IMR-90 (cell line): Measurements from ENCODE around the gene FRS3. TPM values are rescaled to one million over a fixed set of nuclear protein-coding genes. Genes with fewer than 3 reads are reported as not detected.

Source experiments
- ATAC-seq: fragments of 200-7000 bp; cut with Tn5 transposase; 2 replicates; pipeline ENCODE4 v1.9.1; 2020; ENCODE audit warnings: low read depth, mild to moderate bottlenecking, moderate library complexity
- BruUV-seq: library from RNA; stranded (reverse); fragments of 400-500 nt; replicated peaks from 2 replicates; lab custom pipeline; 2021; lab: Mats Ljungman, UMichigan
- CTCF ChIA-PET: fragments of 300-600 bp; formaldehyde crosslinking; extraction: SDS; loops from one replicate; lab custom pipeline; 2021; ENCODE audit warnings: antibody characterized with exemption; lab: Yijun Ruan, JAX
- POLR2A ChIA-PET: fragments of 300-600 bp; sonication (Branson Sonifier 250); formaldehyde crosslinking; loops from one replicate; lab custom pipeline; 2022; ENCODE audit warnings: antibody characterized with exemption; ENCODE audit not compliant: unreplicated experiment; lab: Charles Lee
- DNase-seq: peaks from one replicate; pipeline ENCODE4 v3.0.0; 2013
- H2AFZ ChIP-seq: replicated peaks from 2 replicates; pipeline ENCODE3; 2013; ENCODE audit warnings: low read length, mild to moderate bottlenecking; ENCODE audit not compliant: poor library complexity
- H2AK5ac ChIP-seq: 2 replicates; pipeline ENCODE4 v1.6.1; 2013; ENCODE audit warnings: low read depth, low read length, inconsistent platforms
- H2AK9ac ChIP-seq: replicated peaks from 2 replicates; pipeline ENCODE3; 2013; ENCODE audit warnings: mild to moderate bottlenecking, low read depth, low read length, moderate library complexity; ENCODE audit not compliant: poor library complexity
- H2BK120ac ChIP-seq: 2 replicates; pipeline ENCODE4 v1.6.1; 2013; ENCODE audit warnings: low read depth, low read length, inconsistent platforms
- H2BK15ac ChIP-seq: 3 replicates; pipeline ENCODE4 v1.6.1; 2013; ENCODE audit warnings: low read depth, low read length, inconsistent platforms
- H2BK20ac ChIP-seq: 2 replicates; pipeline ENCODE4 v1.6.1; 2013; ENCODE audit warnings: low read depth, mild to moderate bottlenecking, inconsistent platforms, low read length, moderate library complexity
- H2BK5ac ChIP-seq: 2 replicates; pipeline ENCODE4 v1.6.1; 2013; ENCODE audit warnings: mild to moderate bottlenecking, low read depth, low read length, inconsistent platforms; ENCODE audit not compliant: poor library complexity, severe bottlenecking
- H3K14ac ChIP-seq: replicated peaks from 2 replicates; pipeline ENCODE4 v1.6.1; 2013; ENCODE audit warnings: low read depth, low read length, inconsistent platforms
- H3K18ac ChIP-seq: 2 replicates; pipeline ENCODE4 v1.6.1; 2013; ENCODE audit warnings: low read depth, low read length, control low read depth
- H3K23ac ChIP-seq: 2 replicates; pipeline ENCODE4 v1.6.1; 2013; ENCODE audit warnings: low read depth, low read length, inconsistent platforms
- H3K27ac ChIP-seq: 2 replicates; pipeline ENCODE4 v1.5.1; 2013; ENCODE audit warnings: mild to moderate bottlenecking, control low read depth, low read length; ENCODE audit not compliant: insufficient read depth
- H3K27me3 ChIP-seq: 2 replicates; pipeline ENCODE4 v1.6.1; 2013; ENCODE audit warnings: low read length; ENCODE audit not compliant: control insufficient read depth, insufficient read depth
- H3K36me3 ChIP-seq: 2 replicates; pipeline ENCODE4 v1.6.1; 2013; ENCODE audit warnings: low read length, mixed read lengths; ENCODE audit not compliant: control insufficient read depth, insufficient read depth
- H3K4ac ChIP-seq: 2 replicates; pipeline ENCODE4 v1.6.1; 2013; ENCODE audit warnings: low read depth, low read length, inconsistent platforms
- H3K4me1 ChIP-seq: 2 replicates; pipeline ENCODE4 v1.6.1; 2013; ENCODE audit warnings: low read length, mixed read lengths; ENCODE audit not compliant: control insufficient read depth, insufficient read depth
- H3K4me2 ChIP-seq: 2 replicates; pipeline ENCODE4 v1.6.1; 2013; ENCODE audit warnings: low read depth, mild to moderate bottlenecking, control low read depth, low read length, moderate library complexity
- H3K4me3 ChIP-seq: 2 replicates; pipeline ENCODE4 v1.5.1; 2013; ENCODE audit warnings: low read depth, mild to moderate bottlenecking, control low read depth, low read length, moderate library complexity; ENCODE audit not compliant: insufficient read depth
- H3K56ac ChIP-seq: 2 replicates; pipeline ENCODE4 v1.6.1; 2013; ENCODE audit warnings: low read length, inconsistent platforms; ENCODE audit not compliant: insufficient read depth; ENCODE audit errors: extremely low read depth
- H3K79me1 ChIP-seq, 2 experiments: 2 replicates each; pipeline ENCODE4 v1.6.1; 2013; ENCODE audit warnings: low read length in 2 of 2, inconsistent platforms in 1 of 2, low read depth in 1 of 2
- H3K9ac ChIP-seq: 2 replicates; pipeline ENCODE4 v1.6.1; 2013; ENCODE audit warnings: low read depth, low read length, control low read depth
- H3K9me1 ChIP-seq: 2 replicates; pipeline ENCODE4 v1.6.1; 2013; ENCODE audit warnings: low read length, inconsistent platforms; ENCODE audit not compliant: insufficient read depth
- H3K9me3 ChIP-seq: 2 replicates; pipeline ENCODE4 v1.6.1; 2013; ENCODE audit warnings: low read length; ENCODE audit not compliant: control insufficient read depth, insufficient read depth
- H4K20me1 ChIP-seq: 2 replicates; pipeline ENCODE4 v1.6.1; 2013; ENCODE audit warnings: low read length, inconsistent platforms; ENCODE audit not compliant: insufficient read depth
- H4K5ac ChIP-seq: 2 replicates; pipeline ENCODE4 v1.6.1; 2013; ENCODE audit warnings: mild to moderate bottlenecking, low read depth, low read length, control low read depth
- H4K8ac ChIP-seq, 2 experiments: 2 replicates each; pipeline ENCODE4 v1.6.1; 2013; ENCODE audit warnings: low read depth in 2 of 2, low read length in 2 of 2, control low read depth in 1 of 2, inconsistent platforms in 1 of 2
- H4K91ac ChIP-seq: 2 replicates; pipeline ENCODE4 v1.6.1; 2013; ENCODE audit warnings: low read depth, low read length, inconsistent platforms; ENCODE audit not compliant: insufficient read depth
- BHLHE40 ChIP-seq: fragments of 150-350 bp; IDR thresholded peaks from 2 replicates; pipeline ENCODE4 v1.6.1; 2016; ENCODE audit warnings: mild to moderate bottlenecking, low read depth, low read length
- CEBPB ChIP-seq: IDR thresholded peaks from 2 replicates; pipeline ENCODE4 v1.6.1; 2012; ENCODE audit warnings: low read depth, low read length, improper control_type of control experiment
- CHD1 ChIP-seq: IDR thresholded peaks from 2 replicates; pipeline ENCODE4 v1.6.1; 2012; ENCODE audit warnings: low read depth, low read length, improper control_type of control experiment
- CTCF ChIP-seq: conservative IDR thresholded peaks from 2 replicates; pipeline ENCODE4 v1.5.1; 2012; ENCODE audit warnings: mild to moderate bottlenecking, low read depth, low read length, improper control_type of control experiment
- ELK1 ChIP-seq: fragments of 150-350 bp; IDR thresholded peaks from 2 replicates; pipeline ENCODE4 v1.6.1; 2016; ENCODE audit warnings: low read depth, mild to moderate bottlenecking, low read length, moderate library complexity, borderline replicate concordance
- FOS ChIP-seq: fragments of 150-350 bp; IDR thresholded peaks from 2 replicates; pipeline ENCODE4 v1.6.1; 2016; ENCODE audit warnings: low read depth, low read length
- MAFK ChIP-seq: IDR thresholded peaks from 2 replicates; pipeline ENCODE4 v1.6.1; 2012; ENCODE audit warnings: low read depth, low read length, improper control_type of control experiment
- MAZ ChIP-seq: IDR thresholded peaks from 2 replicates; pipeline ENCODE4 v1.6.1; 2012; ENCODE audit warnings: low read depth, mild to moderate bottlenecking, low read length, improper control_type of control experiment, moderate library complexity, borderline replicate concordance
- MXI1 ChIP-seq: IDR thresholded peaks from 2 replicates; pipeline ENCODE4 v1.6.1; 2012; ENCODE audit warnings: low read depth, mild to moderate bottlenecking, low read length, moderate library complexity, borderline replicate concordance
- NFE2L2 ChIP-seq: fragments of 150-350 bp; IDR thresholded peaks from 2 replicates; pipeline ENCODE4 v1.6.1; 2016; ENCODE audit warnings: low read depth, mild to moderate bottlenecking, low read length
- POLR2A ChIP-seq: IDR thresholded peaks from 2 replicates; pipeline ENCODE4 v1.6.1; 2012; ENCODE audit warnings: mild to moderate bottlenecking, low read depth, low read length
- RAD21 ChIP-seq: IDR thresholded peaks from 2 replicates; pipeline ENCODE4 v1.6.1; 2012; ENCODE audit warnings: low read length, improper control_type of control experiment
- RCOR1 ChIP-seq: IDR thresholded peaks from 2 replicates; pipeline ENCODE4 v1.6.1; 2012; ENCODE audit warnings: mild to moderate bottlenecking, low read length, improper control_type of control experiment; ENCODE audit not compliant: insufficient replicate concordance
- RFX5 ChIP-seq: IDR thresholded peaks from 2 replicates; pipeline ENCODE4 v1.8.0; 2012; ENCODE audit warnings: low read depth, mild to moderate bottlenecking, low read length, moderate library complexity
- SMC3 ChIP-seq: fragments of 150-350 bp; IDR thresholded peaks from 2 replicates; pipeline ENCODE4 v1.6.1; 2016; ENCODE audit warnings: low read depth, mild to moderate bottlenecking, antibody characterized with exemption, low read length, moderate library complexity
- WGBS, 2 experiments: methylation state at CpG; one replicate each; pipeline versions ENCODE4 v1.1.5 to v1.1.7; 2013; ENCODE audit warnings: missing lambda C conversion rate in 2 of 2; ENCODE audit not compliant: insufficient read length in 1 of 2; ENCODE audit errors: extremely low coverage in 2 of 2; 5-methylcytosine and 5-hydroxymethylcytosine counted together
- dilution Hi-C: fragments of 300-500 bp; cut with HindIII; formaldehyde crosslinking; loops from one replicate; pipeline ENCODE4 v1.14.3; 2018; ENCODE audit warnings: low sequenced_read_pairs; ENCODE audit not compliant: unreplicated experiment
- in situ Hi-C: fragments of 300-500 bp; cut with MboI; formaldehyde crosslinking; loops from 3 replicates; pipeline ENCODE4 v1.14.3; 2019; ENCODE audit warnings: low sequenced_read_pairs, inconsistent platforms, mixed read lengths
- intact Hi-C: fragments of 100-400 bp; cut with micrococcal nuclease; formaldehyde crosslinking; loops from 2 replicates; pipeline ENCODE4 v1.10.0; 2022
- polyA plus RNA-seq, 3 experiments: library from polyadenylated mRNA; depleted of rRNA; stranded (reverse); fragments of >200 nt; gene quantifications; 2 replicates each; pipeline ENCODE4 v1.2.3, GENCODE V29; 2012; ENCODE audit warnings: low replicate concordance in 1 of 3
- total RNA-seq: library from RNA; depleted of rRNA; stranded (reverse); fragments of >200 nt; gene quantifications from 2 replicates; pipeline ENCODE4 v1.2.3, GENCODE V29; 2012
- TF ChIP-seq, protein P1 (sequence below): fragments of 150-350 bp; IDR thresholded peaks from 2 replicates; pipeline ENCODE4 v1.6.1; 2017; ENCODE audit warnings: mild to moderate bottlenecking, antibody characterized with exemption, low read length, low read depth

Gene FRS3
- total and polyA plus RNA-seq, 2 of the 4 experiments (the other 2 are of a cell fraction) = 0.54 to 3.8 TPM

GRCh38 chr6:41758641-41759035, 21.1 kb downstream of the FRS3 start:
- Histone ChIP-seq H3K9ac (no peak overlapping the region), H3K36me3 (no peaks in the 10 kb centered on the region), H2BK5ac (no peak overlapping the region), H3K18ac (no peak overlapping the region), H3K14ac (no peak overlapping the region), H3K4me3 (no peak overlapping the region), H3K4me1 (peaks cover 3% of the 10 kb centered on the region; the same call in 1 of the 2 replicates), H3K9me1 (no peaks in the 10 kb centered on the region; the same call in 1 of the 2 replicates), H2AK9ac (no peak overlapping the region), H4K91ac (no peak overlapping the region), H3K23ac (no peak overlapping the region), H4K20me1 (no peaks in the 10 kb centered on the region), H3K27ac (no peak overlapping the region), H3K9me3 (no peaks in the 10 kb centered on the region), H2AK5ac (no peak overlapping the region), H3K4me2 (no peak overlapping the region), H2BK15ac (no peak overlapping the region), H2BK20ac (no peak overlapping the region), H2BK120ac (no peak overlapping the region), H4K8ac (no peak overlapping the region), H2AFZ (no peak overlapping the region), H3K56ac (no peak overlapping the region), H4K5ac (no peak overlapping the region), H3K4ac (no peak overlapping the region), H3K79me1 (no peaks in the 10 kb centered on the region), H3K27me3 (peaks cover 34% of the 10 kb centered on the region)
- WGBS, 2 experiments = no CpG with 5 or more reads among the region's 6 CpGs
- in situ Hi-C loops (no loop called here), dilution Hi-C loops (no loop called here), intact Hi-C loops (no loop called here)
- DNase-seq (no peak), ATAC-seq (no peak)
- BruUV-seq = no TSS peak
- TF ChIP-seq CTCF = no peak
- TF ChIP-seq, protein P1, sequence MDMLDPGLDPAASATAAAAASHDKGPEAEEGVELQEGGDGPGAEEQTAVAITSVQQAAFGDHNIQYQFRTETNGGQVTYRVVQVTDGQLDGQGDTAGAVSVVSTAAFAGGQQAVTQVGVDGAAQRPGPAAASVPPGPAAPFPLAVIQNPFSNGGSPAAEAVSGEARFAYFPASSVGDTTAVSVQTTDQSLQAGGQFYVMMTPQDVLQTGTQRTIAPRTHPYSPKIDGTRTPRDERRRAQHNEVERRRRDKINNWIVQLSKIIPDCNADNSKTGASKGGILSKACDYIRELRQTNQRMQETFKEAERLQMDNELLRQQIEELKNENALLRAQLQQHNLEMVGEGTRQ = no peak
- TF ChIP-seq POLR2A = no peak
- TF ChIP-seq MXI1 = no peak
- TF ChIP-seq RFX5 = no peak
- TF ChIP-seq SMC3 = no peak
- no peak for TF ChIP-seq NFE2L2
- TF ChIP-seq BHLHE40 = no peak
- TF ChIP-seq CHD1 = no peak
- TF ChIP-seq MAZ = no peak
- TF ChIP-seq RAD21 = no peak
- no peak for TF ChIP-seq ELK1
- TF ChIP-seq FOS = no peak
- TF ChIP-seq CEBPB = no peak
- no peak for TF ChIP-seq MAFK
- TF ChIP-seq RCOR1 = no peak
- CTCF ChIA-PET = no interaction called here
- POLR2A ChIA-PET = no interaction called here
